AG08395 (cell line): ENCODE data around the gene OPALIN.

ENCODE experiments used
- DNase-seq: peaks from one replicate; pipeline ENCODE4 v3.0.0; 2012; ENCODE audit warnings: mixed read lengths, low spot score

OPALIN gene

GRCh38 chr10:96298362-96298761, 60.4 kb downstream of the OPALIN start:
- DNase-seq, result no peak

- DNase-seq, result no peak
Observed at GRCh38 chr10:96297486-96297885, 61.3 kb downstream of the OPALIN start.

GRCh38 chr10:96295475-96295874, 63.3 kb downstream of the OPALIN start:
- DNase-seq, result no peak
